Pulmonary artery endothelial cell (primary cell): ENCODE data around the gene ZSCAN30. TPM values are rescaled to one million over a fixed set of nuclear protein-coding genes. Genes with fewer than 3 reads are reported as not detected.

Experiments used
- DNase-seq: peaks from one replicate; pipeline ENCODE4 v3.0.0-alpha.2; 2011; ENCODE audit warnings: low read depth, low spot score
- total RNA-seq: library from RNA; depleted of rRNA; stranded (reverse); fragments of >200 nt; gene quantifications from 2 replicates; pipeline ENCODE4 v1.2.3, GENCODE V29; 2014

ZSCAN30 gene
- total RNA-seq, 1 donor from 2014 or later: 11.9 TPM

- DNase-seq: peak; percentile 67
Measured at GRCh38 chr18:35282353-35282752, 7.7 kb downstream of the ZSCAN30 start.

GRCh38 chr18:35278969-35279368, 11.1 kb downstream of the ZSCAN30 start:
- no peak for DNase-seq

- DNase-seq: no peak
Measured at GRCh38 chr18:35278085-35278484, 11.9 kb downstream of the ZSCAN30 start.

- DNase-seq: no peak
Measured at GRCh38 chr18:35277633-35278032, 12.4 kb downstream of the ZSCAN30 start.

GRCh38 chr18:35276267-35276666, 13.8 kb downstream of the ZSCAN30 start:
- no peak for DNase-seq

GRCh38 chr18:35271656-35272055, 18.4 kb downstream of the ZSCAN30 start:
- DNase-seq: no peak

- no peak for DNase-seq
Measured at GRCh38 chr18:35268821-35269220, 21.2 kb downstream of the ZSCAN30 start.

GRCh38 chr18:35267809-35268208, 22.2 kb downstream of the ZSCAN30 start:
- no peak for DNase-seq

GRCh38 chr18:35267161-35267651, 22.8 kb downstream of the ZSCAN30 start:
- DNase-seq: no peak

GRCh38 chr18:35264409-35264808, 25.6 kb downstream of the ZSCAN30 start:
- DNase-seq: no peak

GRCh38 chr18:35256947-35257346, 33.1 kb downstream of the ZSCAN30 start:
- DNase-seq: no peak

- DNase-seq: no peak
Measured at GRCh38 chr18:35253655-35254287, 36.3 kb downstream of the ZSCAN30 start.

GRCh38 chr18:35252466-35252865, 37.6 kb downstream of the ZSCAN30 start:
- DNase-seq: no peak

GRCh38 chr18:35248429-35248828, 41.6 kb downstream of the ZSCAN30 start:
- DNase-seq: no peak

GRCh38 chr18:35247412-35248249, 42.4 kb downstream of the ZSCAN30 start:
- no peak for DNase-seq

- no peak for DNase-seq
Measured at GRCh38 chr18:35246831-35247230, 43.2 kb downstream of the ZSCAN30 start.

GRCh38 chr18:35245719-35246317, 44.2 kb downstream of the ZSCAN30 start:
- no peak for DNase-seq

GRCh38 chr18:35244671-35245070, 45.4 kb downstream of the ZSCAN30 start:
- DNase-seq: no peak

GRCh38 chr18:35242426-35242825, 47.6 kb downstream of the ZSCAN30 start:
- no peak for DNase-seq

- no peak for DNase-seq
Measured at GRCh38 chr18:35241448-35241804, 48.6 kb downstream of the ZSCAN30 start.

- peak; percentile 88 for DNase-seq
Measured at GRCh38 chr18:35240664-35241447, 49.2 kb downstream of the ZSCAN30 start, which contains the start of gene ZNF397. TSS of gene ZNF397 (plus strand) at chr18:35241034. CDS start at chr18:35242471, 1,437 bp downstream.
